GM11168 (cell line): Measurements from ENCODE around the gene ZNF813.
"Not testable (repeated sequence)": the region's sequence is repeated elsewhere in the genome, so short reads cannot be mapped to it uniquely, and the experiment has no call there.

Experiments used
- in situ Hi-C: fragments of 300-500 bp; cut with MboI; formaldehyde crosslinking; loops from one replicate; pipeline ENCODE4 v1.12.0; 2022; ENCODE audit warnings: low sequenced_read_pairs; ENCODE audit not compliant: unreplicated experiment

The ZNF813 gene

DNA sequence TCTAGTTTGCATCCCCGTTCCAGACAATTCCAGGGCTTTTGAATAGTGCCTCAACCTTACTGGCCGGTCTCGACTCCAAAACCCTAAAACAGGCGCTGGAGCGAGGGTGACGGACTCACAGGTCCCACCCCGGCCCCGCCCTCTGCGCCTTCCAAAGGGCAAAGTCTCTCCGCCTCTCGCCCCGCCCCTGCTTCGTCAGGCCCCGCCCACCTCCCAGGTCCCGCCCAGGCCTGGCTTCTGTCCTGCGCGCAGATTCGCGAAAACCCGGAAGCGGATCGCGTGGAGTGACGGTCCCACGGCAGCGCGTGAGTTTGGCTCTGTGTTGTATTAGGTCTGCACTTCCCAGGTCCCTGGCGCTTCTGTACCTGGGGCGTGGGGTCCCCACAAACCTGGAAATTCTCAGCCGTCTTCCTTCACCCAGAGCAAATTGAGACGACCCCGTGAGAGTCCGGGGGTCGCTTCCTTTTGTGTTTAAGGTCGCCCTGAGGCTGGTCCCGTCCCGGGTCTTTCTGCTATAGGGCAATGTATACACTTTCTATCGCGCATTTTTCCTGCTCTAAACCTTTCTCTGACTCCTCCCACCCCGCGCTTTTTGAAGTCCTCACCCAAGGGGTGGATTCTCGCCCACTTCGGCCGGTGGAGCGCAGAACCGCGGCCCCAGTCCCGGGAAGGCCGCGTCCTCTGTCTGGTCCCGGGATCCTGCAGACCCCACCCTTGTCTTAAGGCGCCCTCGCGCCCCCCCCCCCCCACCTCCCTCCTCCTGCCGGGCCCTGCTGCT is at the start of gene ZNF813:
TSS of gene ZNF813 (plus strand) at position 249 of the 778 bp plus-strand sequence. CDS start 16,090 bp downstream, outside the sequence.
- in situ Hi-C loops = no loop called here

DNA sequence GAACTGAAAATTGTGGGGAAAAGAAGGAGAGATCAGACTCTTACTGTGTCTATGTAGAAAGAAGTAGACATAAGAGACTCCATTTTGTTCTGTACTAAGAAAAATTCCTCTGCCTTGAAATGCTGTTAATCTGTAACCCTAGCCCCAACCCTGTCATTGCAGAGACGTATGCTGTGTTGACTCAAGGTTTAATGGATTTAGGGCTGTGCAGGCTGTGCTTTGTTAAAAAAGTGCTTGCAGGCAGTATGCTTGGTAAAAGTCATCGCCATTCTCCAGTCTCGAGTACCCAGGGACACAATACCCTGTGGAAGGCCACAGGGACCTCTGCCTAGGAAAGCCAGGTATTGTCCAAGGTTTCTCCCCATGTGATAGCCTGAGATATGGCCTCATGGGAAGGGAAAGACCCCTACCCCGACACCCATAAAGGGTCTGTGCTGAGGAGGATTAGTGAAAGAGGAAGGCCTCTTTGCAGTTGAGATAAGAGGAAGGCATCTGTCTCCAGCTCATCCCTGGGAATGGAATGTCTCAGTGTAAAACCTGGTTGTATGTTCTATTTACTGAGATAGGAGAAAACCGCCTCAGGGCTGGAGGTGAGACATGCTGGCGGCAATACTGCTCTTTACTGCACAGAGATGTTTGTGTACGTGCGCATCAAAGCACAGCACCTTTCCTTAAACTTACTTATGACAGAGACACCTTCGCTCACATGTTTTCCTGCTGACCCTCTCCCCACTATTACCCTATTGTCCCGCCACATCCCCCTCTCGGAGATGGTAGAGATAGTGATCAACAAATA is 46.8 kb upstream of the ZNF813 start:
- in situ Hi-C loops = not testable (repeated sequence)

DNA sequence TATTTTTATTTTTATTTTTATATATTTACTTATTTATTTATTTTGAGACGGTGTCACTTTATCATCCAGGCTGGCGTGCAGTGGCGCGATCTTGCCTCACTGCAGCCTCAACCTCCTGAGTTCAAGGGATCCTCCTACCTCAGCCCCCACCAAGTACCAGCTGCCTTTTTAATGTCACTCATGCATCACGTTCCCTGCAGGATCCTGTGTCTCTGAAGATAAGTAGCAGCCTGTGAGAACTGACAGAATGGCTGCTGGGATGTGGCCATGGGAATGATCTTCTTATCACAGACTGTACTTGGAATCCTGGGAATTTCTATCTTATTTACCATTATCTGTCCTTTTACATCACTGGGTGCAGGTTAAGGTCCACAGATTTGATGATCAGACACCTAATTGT is 45.0 kb upstream of the ZNF813 start:
- in situ Hi-C loops = no loop called here

DNA sequence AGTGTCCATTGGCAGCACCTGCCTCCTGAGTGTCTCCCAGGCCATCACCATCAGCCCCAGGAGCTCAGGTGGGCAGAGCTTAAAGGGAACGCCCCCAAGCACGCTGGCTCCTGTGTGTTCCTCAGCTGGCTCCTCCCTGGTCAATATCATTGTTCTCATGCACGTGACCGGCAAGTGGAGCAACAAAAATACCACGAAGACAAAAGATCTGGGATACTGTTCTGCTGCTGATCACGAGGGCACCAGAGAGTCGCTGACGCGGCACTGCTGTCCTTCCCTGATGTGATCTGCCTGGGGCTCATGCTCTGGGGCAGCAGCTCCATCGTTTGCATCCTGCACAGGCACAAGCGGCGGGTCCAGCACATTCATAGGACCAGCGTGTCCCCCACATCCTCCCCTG is 44.5 kb upstream of the ZNF813 start:
- in situ Hi-C loops = not testable (repeated sequence)

DNA sequence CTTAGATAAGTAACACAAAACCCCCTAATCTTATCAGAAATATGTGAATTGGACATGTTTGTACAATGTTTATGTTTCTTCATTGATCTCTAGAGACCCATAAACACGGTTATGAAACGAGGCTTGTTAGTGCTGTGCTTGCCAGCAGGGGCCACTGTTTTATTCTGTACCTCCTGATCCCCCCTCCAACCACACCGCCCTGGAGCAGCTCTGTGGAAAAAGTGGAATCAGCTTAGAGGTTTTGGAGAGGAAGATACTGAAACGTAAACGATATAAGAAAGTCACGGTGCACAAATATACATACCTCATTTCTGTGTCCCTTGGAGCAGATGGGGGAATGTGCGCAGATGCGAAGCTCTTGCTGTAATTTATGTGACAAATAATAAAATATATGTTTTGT is 43.9 kb upstream of the ZNF813 start:
- in situ Hi-C loops = not testable (repeated sequence)

DNA sequence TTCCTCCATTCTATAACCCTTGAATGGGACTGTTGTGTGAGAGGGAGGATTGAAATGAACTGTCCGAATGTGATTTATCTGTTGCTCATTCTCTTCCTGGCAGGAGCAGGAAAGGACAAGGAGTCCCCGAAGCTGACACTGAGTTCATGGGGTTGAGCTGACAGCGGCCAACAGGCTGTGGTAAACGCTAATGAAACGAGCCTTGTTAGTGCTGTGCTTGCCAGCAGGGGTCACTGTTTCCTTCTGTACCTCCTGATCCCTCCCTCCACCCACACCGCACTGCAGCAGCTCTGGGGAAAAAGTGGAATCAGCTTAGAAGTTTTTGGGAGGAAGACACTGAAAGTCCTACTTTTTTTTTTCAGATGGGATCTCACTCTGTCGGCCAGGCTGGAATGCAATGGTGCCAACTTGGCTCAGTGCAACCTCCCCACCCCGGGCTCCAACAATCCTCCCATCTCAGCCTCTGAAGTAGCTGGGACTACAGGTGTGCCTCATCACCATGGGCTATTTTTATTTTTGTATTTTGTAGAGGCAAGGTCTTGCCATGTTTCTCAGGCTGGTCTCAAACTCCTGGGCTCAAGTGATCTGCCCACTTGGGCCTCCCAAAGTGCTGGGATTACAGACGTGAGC is 42.5 kb upstream of the ZNF813 start:
- in situ Hi-C loops = no loop called here

DNA sequence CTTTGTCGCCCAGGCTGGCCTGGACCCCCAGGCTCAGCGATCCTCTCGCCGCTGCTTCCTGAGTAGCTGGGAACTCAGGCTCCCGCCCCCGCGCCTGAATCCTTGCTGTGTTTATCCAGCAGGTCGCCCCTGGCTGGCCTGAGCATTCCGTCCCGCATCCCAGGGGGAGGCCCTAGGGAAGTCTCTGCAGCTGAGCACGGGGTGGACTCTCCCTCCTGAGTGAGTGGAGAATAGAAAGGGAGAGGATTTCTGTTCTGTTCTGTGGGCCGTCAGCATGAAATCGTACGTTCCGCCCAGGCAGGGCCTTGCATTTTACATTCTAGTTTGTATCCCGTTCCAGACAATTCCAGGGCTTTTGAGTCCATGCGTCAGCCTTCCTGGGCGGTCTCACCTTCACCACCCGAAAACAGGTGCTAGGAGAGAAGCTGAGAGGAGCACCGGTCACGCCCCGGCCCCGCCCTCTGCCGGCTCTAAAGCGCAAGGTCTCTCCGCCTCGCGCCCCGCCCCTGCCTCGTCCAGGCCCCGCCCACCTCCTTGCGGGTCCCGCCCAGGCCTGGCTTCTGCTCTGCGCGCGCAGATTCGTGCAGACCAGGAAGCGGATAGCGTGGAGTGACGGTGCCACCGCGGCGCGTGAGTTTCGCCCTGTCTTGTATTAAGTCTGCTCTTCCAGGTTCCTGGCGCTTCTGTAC is 36.0 kb upstream of the ZNF813 start, which contains the start of gene ZNF761:
TSS of gene ZNF761 (plus strand) at position 586 of the 689 bp plus-strand sequence. CDS start 15,285 bp downstream, outside the sequence.
- in situ Hi-C loops = no loop called here

DNA sequence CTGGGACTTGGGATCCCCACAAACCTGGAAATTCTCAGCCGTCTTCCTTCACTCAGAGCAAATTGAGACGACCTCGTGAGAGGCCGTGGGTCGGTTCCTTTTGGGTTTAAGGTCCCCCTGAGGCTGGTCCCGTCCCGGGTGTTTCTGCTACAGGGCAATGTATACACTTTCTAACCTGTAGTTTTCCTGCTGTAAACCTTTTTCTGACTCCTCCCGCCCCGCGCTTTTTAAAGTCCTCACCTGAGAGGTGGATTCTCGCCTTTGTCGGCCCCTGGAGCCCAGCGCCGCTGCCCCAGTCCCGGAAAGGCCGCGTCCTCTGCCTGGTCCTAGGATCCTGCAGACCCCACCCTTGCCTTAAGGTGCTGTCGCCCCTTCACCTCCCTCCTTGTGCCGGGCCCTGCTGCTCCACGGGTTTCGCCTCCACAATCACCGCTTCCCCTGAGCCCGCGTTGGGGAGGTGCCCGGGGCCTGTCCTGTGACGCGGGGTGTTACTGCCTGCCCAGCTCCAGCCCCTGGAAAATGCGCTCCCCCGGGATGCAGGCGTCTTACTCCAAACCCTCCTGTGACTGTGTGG is 35.4 kb upstream of the ZNF813 start:
- in situ Hi-C loops = no loop called here

DNA sequence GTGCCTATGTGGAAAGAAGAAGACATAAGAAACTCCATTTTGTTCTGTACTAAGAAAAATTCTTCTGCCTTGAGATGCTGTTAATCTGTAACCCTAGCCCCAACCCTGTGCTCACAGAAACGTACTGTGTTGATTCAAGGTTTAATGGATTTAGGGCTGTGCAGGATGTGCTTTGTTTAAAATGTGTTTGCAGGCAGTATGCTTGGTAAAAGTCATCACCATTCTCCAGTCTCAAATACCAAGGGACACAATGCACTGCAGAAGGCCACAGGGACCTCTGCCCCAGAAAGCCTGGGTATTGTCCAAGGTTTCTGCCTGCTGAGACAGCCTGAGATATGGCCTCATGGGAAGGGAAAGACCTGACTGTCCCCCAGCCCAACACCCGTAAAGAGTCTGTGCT is 23.7 kb upstream of the ZNF813 start:
- in situ Hi-C loops = not testable (repeated sequence)

DNA sequence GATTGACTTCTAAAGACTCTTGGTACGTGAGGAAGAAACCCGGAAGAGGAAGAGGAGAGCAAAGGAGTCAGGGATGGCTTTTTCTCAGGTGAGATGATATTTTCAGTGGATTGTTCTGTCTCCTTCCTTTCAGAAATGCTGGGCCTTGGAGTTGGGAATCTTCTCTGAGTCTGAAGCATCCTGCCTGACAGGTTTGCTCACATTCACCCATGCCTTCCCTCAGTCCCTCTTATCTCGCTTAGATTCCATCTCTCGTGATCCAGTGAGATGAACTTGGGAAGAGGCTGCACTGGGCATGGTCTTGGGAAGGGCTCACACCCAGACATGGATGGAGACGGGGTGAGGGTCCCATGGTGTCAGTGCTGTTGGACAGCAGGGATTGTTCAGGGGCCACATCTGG is 20.3 kb upstream of the ZNF813 start:
- in situ Hi-C loops = not testable (repeated sequence)

DNA sequence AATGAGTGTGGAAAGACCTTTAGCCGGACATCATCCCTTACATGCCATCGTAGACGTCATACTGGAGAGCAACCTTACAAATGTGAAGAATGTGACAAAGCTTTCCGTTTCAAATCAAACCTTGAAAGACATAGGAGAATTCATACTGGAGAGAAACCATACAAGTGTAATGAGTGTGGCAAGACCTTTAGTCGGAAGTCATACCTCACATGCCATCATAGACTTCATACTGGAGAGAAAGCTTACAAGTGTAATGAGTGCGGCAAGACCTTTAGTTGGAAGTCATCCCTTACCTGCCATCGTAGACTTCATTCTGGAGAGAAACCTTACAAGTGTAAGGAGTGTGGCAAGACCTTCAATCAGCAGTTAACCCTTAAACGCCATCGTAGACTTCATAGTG is 11.7 kb upstream of the ZNF813 start:
- in situ Hi-C loops = no loop called here

DNA sequence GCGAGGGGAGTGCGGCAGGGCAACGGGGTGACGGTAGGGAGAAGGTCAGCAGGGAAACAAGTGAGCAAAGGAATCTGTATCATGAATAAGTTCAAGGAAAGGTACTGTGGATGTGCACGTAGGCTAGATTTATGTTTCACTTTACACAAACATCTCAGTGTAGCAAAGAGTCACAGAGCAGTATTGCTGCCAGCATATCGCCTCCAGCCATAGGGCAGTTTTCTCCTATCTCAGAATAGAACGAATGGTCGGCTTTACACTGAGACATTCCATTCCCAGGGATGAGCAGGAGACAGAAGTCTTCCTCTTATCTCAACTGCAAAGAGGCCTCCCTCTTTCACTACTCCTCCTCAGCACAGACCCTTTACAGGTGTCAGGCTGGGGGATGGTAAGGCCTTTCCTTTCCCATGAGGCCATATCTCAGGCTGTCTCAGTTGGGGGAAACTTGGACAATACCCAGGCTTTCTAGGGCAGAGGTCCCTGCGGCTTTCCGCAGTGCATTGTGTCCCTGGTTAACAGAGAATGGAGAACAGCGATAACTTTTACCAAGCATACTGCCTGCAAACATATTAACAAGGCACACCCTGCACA is 7.3 kb upstream of the ZNF813 start:
- in situ Hi-C loops = not testable (repeated sequence)

DNA sequence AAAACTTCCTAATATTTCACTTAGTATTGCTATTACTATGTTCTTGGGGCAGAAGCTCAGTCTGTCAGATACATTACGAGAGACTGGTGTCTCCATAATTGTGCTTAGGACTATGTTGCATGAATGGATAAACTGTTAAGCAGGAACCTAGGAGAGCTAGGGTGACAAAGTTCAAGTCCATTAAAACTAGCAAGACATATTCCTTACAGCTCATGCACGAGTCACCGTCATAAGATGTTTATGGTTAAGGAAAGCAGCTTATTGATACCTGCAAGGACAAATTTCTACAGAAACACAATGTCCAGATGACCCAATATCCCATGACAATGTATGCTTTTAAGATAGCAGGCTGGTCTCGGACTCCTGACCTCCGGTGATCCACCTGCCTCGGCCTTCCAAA is 5.7 kb upstream of the ZNF813 start:
- in situ Hi-C loops = no loop called here

DNA sequence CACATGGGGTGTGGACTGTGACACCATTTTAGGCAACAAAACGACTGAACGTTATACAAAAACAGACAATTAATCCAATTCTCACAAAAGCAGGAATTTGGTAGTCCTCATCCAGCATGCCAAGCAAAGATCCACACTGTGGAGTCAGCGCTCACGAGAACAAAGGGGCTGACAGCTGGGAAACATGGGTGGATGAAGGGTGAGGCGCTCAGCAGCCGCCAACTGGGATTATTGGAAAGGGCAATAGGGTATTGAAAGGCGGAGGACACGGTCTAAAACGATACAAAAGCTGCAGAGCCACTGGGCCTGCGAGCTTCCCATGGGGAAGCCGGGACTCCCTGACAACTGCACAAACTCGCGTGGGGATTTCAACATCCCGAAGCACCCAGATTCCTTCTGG is 4.7 kb upstream of the ZNF813 start:
- in situ Hi-C loops = no loop called here

DNA sequence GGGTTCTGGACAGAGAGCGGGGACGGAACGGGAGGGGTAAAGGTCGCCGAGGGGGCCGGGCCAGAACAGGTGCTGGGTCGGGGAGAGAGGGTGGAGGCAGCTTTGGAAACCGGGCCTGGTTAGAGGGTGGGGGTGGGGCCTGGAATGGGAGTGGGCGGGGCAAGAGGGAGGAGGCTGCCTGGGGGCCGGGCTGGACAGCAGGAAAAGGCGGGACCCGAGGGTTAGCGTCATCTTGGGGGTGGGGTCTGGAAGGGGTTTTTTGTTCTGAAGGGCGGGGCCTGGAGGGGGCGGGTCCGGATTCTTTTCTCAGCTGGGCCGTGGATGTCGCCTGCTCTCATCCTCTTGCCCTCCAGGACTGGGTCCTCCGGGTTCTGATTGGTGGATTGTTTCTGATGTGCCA is 4.3 kb upstream of the ZNF813 start:
- in situ Hi-C loops = no loop called here

DNA sequence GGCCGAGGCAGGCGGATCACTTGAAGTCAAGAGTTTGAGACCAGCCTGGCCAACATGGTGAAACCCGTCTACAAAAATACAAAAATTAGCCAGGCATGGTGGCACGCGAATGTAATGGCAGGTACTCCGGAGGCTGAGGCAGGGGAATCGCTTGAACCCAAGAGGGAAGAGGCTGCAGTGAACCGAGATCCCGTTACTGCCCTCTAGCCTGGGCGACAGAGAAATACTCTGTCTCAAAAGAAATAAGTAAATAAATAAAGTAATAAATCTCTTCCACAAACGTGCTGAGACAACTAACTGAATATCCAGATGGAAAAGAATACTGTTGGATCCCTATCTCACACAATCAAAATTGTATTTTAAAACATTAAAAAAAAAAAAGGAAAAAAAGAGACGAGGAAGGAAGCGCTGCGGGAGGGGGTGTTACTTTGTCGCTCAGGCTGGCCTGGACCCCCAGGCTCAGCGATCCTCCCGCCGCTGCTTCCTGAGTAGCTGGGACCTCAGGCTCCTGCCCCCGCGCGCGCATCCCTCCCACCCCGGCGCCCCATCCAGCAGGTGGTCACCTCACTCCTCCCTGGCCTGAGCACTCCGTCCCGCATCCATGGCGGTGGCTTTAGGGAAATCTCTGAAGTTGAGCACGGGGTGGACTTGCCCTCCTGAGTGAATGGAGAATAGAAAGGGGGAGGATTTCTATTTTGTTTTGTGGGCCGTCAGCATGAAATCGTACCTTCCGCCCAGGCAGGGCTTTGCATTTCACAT is 628 bp upstream of the ZNF813 start:
- in situ Hi-C loops = no loop called here

DNA sequence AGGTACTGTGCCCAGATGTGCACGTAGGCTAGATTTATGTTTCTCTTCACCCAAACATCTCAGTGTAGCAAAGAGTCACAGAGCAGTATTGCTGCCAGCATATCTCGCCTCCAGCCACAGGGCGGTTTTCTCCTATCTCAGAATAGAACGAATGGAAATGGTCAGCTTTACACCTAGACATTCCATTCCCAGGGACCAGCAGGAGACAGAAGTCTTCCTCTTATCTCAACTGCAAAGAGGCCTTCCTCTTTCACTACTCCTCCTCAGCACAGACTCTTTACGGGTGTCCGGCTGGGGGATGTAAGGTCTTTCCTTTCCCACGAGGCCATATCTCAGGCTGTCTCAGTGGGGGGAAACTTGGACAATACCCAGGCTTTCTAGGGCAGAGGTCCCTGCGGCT is 1.1 kb downstream of the ZNF813 start:
- in situ Hi-C loops = not testable (repeated sequence)

DNA sequence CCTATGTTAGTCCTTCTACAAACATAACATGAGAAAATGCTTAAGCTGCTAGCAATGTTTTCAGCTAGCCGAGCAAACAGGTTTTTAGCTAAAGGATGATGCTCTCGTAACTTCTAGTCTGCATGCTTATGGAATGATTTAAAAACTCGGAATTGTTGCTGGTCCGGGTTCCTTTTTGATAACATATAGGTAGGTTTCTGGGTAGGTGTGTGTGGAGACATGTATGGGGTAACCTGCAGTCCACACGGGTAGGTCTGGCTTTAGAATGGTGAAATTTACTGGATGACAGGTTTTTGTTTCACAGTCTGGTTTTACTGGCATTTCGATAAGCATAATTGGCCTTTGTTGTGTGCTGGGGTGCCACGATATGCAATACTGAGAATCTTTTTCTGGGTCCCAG is 4.4 kb downstream of the ZNF813 start:
- in situ Hi-C loops = no loop called here

DNA sequence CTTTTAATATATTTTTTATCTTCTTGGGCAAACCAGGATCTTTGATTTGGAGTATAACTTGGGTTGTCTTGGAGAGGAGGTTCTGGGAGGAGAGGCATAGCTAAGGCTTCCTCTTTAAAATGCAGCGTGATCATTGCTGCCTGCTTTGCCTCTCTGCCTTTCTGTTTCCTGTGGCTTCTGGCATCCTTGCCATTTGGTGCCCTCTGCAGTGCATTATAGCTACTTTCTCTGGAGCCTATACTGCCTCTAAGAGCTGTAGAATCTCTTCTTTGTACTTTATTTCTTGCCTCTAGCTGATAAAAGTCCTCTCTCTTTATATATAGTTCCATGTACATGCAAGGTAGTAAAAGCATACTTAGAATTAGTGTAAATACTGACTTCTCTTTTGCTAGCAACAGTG is 7.3 kb downstream of the ZNF813 start:
- in situ Hi-C loops = not testable (repeated sequence)
